Retinal pigment epithelial cell (primary cell): ENCODE results near the gene CCT4.
"Not testable (repeated sequence)": the region's sequence is repeated elsewhere in the genome, so short reads cannot be mapped to it uniquely, and the experiment has no call there.

ENCODE experiments used
- DNase-seq: peaks from one replicate; pipeline ENCODE4 v3.0.0-alpha.2; 2010; ENCODE audit warnings: low read depth
- H3K4me3 ChIP-seq: 2 replicates; pipeline ENCODE4 v1.5.1; 2011; ENCODE audit warnings: mild to moderate bottlenecking, low read length, control low read depth, moderate library complexity
- CTCF ChIP-seq: conservative IDR thresholded peaks from 2 replicates; pipeline ENCODE4 v1.5.1; 2011; ENCODE audit warnings: low read depth, low read length, control low read depth, inconsistent platforms

The CCT4 gene

GRCh38 chr2:61924895-61925663, 36.6 kb upstream of the CCT4 start:
- TF ChIP-seq CTCF: no peak
- no peak overlapping the region for H3K4me3 ChIP-seq
- no peak for DNase-seq

GRCh38 chr2:61922714-61923113, 34.3 kb upstream of the CCT4 start:
- DNase-seq: no peak
- H3K4me3 ChIP-seq: no peak overlapping the region
- no peak for TF ChIP-seq CTCF

- H3K4me3 ChIP-seq: no peak overlapping the region
- no peak for DNase-seq
- no peak for TF ChIP-seq CTCF
These were observed 32.1 kb upstream of the CCT4 start for GRCh38 chr2:61920548-61920947.

GRCh38 chr2:61914794-61915193, 26.3 kb upstream of the CCT4 start:
- H3K4me3 ChIP-seq, DNase-seq: not testable (repeated sequence)

- no peak for DNase-seq
- TF ChIP-seq CTCF: peak; percentile 29
These were observed 23.1 kb upstream of the CCT4 start for GRCh38 chr2:61911510-61911909.

GRCh38 chr2:61910603-61911002, 22.1 kb upstream of the CCT4 start:
- no peak for DNase-seq
- no peak overlapping the region for H3K4me3 ChIP-seq
- peak; percentile 41 for TF ChIP-seq CTCF

More at GRCh38 chr2:61911510-61911909, 23.1 kb upstream of the CCT4 start:
- H3K4me3 ChIP-seq: no peak overlapping the region

- no peak for TF ChIP-seq CTCF
- H3K4me3 ChIP-seq: no peak overlapping the region
- DNase-seq: no peak
These were observed 20.7 kb upstream of the CCT4 start for GRCh38 chr2:61909116-61909515.
